Measurements from ENCODE around the gene BHMT2. TPM values are rescaled to one million over a fixed set of nuclear protein-coding genes. Genes with fewer than 3 reads are reported as not detected.

The BHMT2 gene
- total RNA-seq, 4 donors from 2014 or later: 0.42 to 5.4 (median 1.8) TPM

- 86 to 89% methylated on average over 5 of the region's 5 CpGs for WGBS, 2 donors
- no peak overlapping the region for H3K4me3 ChIP-seq (ENCODE audit: low read depth, poor library complexity, severe bottlenecking)
- no peak for DNase-seq (ENCODE audit: low spot score in 2 of 2)
- no peak for TF ChIP-seq CTCF (IDR thresholded peaks at IDR 0.05)
- intact Hi-C loops (cut with DNase I; ENCODE audit: low total_unique reads): loop anchor here (10.0 kb wide), 1 partner anchor 329 kb away; no protein-coding TSS in a partner anchor
Measured at GRCh38 chr5:79135790-79136553, 66.4 kb downstream of the BHMT2 start.

- no peak for DNase-seq (ENCODE audit: low spot score in 2 of 2)
- H3K4me3 ChIP-seq (ENCODE audit: low read depth, poor library complexity, severe bottlenecking): no peak overlapping the region
- 74 to 100% methylated on average over 2 of the region's 2 CpGs for WGBS, 2 donors
- TF ChIP-seq POLR2A (IDR thresholded peaks at IDR 0.05) (no peak), CTCF (IDR thresholded peaks at IDR 0.05) (no peak)
- intact Hi-C loops (cut with DNase I; ENCODE audit: low total_unique reads): loop anchor here (10.0 kb wide), 1 partner anchor 328 kb away; no protein-coding TSS in a partner anchor
Measured at GRCh38 chr5:79136618-79137017, 67.1 kb downstream of the BHMT2 start.

Other genes with a start within 250 kb of the BHMT2 start
- gene ARSB, start 84.5 kb upstream of the BHMT2 start, total RNA-seq: 1 to 10 TPM; 2.0 to 5.5 (median 2.4) TPM
- gene DMGDH, start 93 bp upstream of the BHMT2 start, total RNA-seq: 1 to 10 TPM in 1 of 4 donors, under 1 TPM in 2, not detected in 1; 0.42 to 1.0 (median 0.91) TPM
- gene BHMT, start 42.0 kb downstream of the BHMT2 start, total RNA-seq: under 1 TPM in 1 of 4 donors, not detected in 3; 0.83 TPM
- 10 to 100 TPM; 25.6 to 38.8 (median 30.5) TPM for gene JMY, start 166.4 kb downstream of the BHMT2 start, total RNA-seq